OCI-LY7 (cell line): ENCODE data around the gene C2CD4C. TPM values are rescaled to one million over a fixed set of nuclear protein-coding genes. Genes with fewer than 3 reads are reported as not detected.

Experiments
- small RNA-seq: library from RNA; depleted of rRNA; stranded (forward); fragments of <200 nt; gene quantifications from one replicate; pipeline ENCODE3, GENCODE V24; 2014
- total RNA-seq, 2 experiments: library from RNA; depleted of rRNA in 1 of 2; stranded (reverse); fragments of >200 nt in 1 of 2; shearing (Covaris generic) in 1 of 2; gene quantifications; 2 replicates each; pipeline ENCODE4 v1.2.3, GENCODE V29; 2014 to 2022

C2CD4C gene
- total RNA-seq, 2 experiments from 2014 or later, result 0.16 to 0.59 TPM

Small RNA genes within 50 kb of the gene (small RNA-seq; reads per million reads assigned to genes)
- gene RNA5SP462, result 0.52 reads per million, percentile 7 among the genes with 10 or more reads in this experiment

Other genes starting within 250 kb of the C2CD4C start
- 0.03 and 0.05 TPM in 2 replicates for gene PLPP2, start 117.7 kb downstream of the C2CD4C start, total RNA-seq (2014; rRNA removed; shearing (Covaris generic))
- gene PLPP2, start 117.7 kb downstream of the C2CD4C start, total RNA-seq (2022), result 0.50 and 0.80 TPM in 2 replicates
- 21.6 and 30.2 TPM in 2 replicates for gene MIER2, start 64.4 kb downstream of the C2CD4C start, total RNA-seq (2014; rRNA removed; shearing (Covaris generic))
- 29.1 and 33.0 TPM in 2 replicates for gene MIER2, start 64.4 kb downstream of the C2CD4C start, total RNA-seq (2022)
- gene SHC2, start 51.9 kb upstream of the C2CD4C start, total RNA-seq (2014; rRNA removed; shearing (Covaris generic)), result 0.28 TPM in 1 of 2 replicates, not detected in the other
- 0.48 and 0.65 TPM in 2 replicates for gene SHC2, start 51.9 kb upstream of the C2CD4C start, total RNA-seq (2022)
- gene MADCAM1, start 87.3 kb upstream of the C2CD4C start, total RNA-seq (2014; rRNA removed; shearing (Covaris generic)), result 0.26 and 0.69 TPM in 2 replicates
- 2.0 TPM in 2 replicates for gene MADCAM1, start 87.3 kb upstream of the C2CD4C start, total RNA-seq (2022)
- 17.2 and 25.6 TPM in 2 replicates for gene TPGS1, start 98.3 kb upstream of the C2CD4C start, total RNA-seq (2014; rRNA removed; shearing (Covaris generic))
- 20.8 and 24.4 TPM in 2 replicates for gene TPGS1, start 98.3 kb upstream of the C2CD4C start, total RNA-seq (2022)
- 65.2 and 77.2 TPM in 2 replicates for gene CDC34, start 122.6 kb upstream of the C2CD4C start, total RNA-seq (2014; rRNA removed; shearing (Covaris generic))
- gene CDC34, start 122.6 kb upstream of the C2CD4C start, total RNA-seq (2022), result 58.0 and 58.2 TPM in 2 replicates
- gene GZMM, start 134.9 kb upstream of the C2CD4C start, total RNA-seq (2014; rRNA removed; shearing (Covaris generic)), result not detected in 2 replicates
- gene GZMM, start 134.9 kb upstream of the C2CD4C start, total RNA-seq (2022), result not detected in 2 replicates
- gene BSG, start 163.4 kb upstream of the C2CD4C start, total RNA-seq (2014; rRNA removed; shearing (Covaris generic)), result 158 and 180 TPM in 2 replicates
- gene BSG, start 163.4 kb upstream of the C2CD4C start, total RNA-seq (2022), result 189 and 197 TPM in 2 replicates
- 0.05 and 0.06 TPM in 2 replicates for gene HCN2, start 180.7 kb upstream of the C2CD4C start, total RNA-seq (2014; rRNA removed; shearing (Covaris generic))
- 1.0 and 1.2 TPM in 2 replicates for gene HCN2, start 180.7 kb upstream of the C2CD4C start, total RNA-seq (2022)
- 50.0 and 65.5 TPM in 2 replicates for gene POLRMT, start 224.4 kb upstream of the C2CD4C start, total RNA-seq (2014; rRNA removed; shearing (Covaris generic))
- 70.7 and 74.6 TPM in 2 replicates for gene POLRMT, start 224.4 kb upstream of the C2CD4C start, total RNA-seq (2022)
- 0.21 TPM in 1 of 2 replicates, not detected in the other for gene FGF22, start 230.7 kb upstream of the C2CD4C start, total RNA-seq (2014; rRNA removed; shearing (Covaris generic))
- gene FGF22, start 230.7 kb upstream of the C2CD4C start, total RNA-seq (2022), result 0.48 and 0.53 TPM in 2 replicates